Astrocyte (in vitro differentiated cells and primary cell): ENCODE measurements around the gene CERKL. TPM values are rescaled to one million over a fixed set of nuclear protein-coding genes. Genes with fewer than 3 reads are reported as not detected.

Experiments used
- DNase-seq: peaks from one replicate; pipeline ENCODE4 v3.0.0-alpha.2; 2010; ENCODE audit warnings: low read depth
- FAIRE-seq: peaks from 2 replicates; lab custom pipeline; 2011; peaks lifted over from hg19 to GRCh38; lab: Jason Lieb, UNC
- H2AFZ ChIP-seq: 2 replicates; pipeline ENCODE4 v1.6.0; 2012; ENCODE audit warnings: low read depth, low read length, inconsistent platforms
- H3K27ac ChIP-seq: 2 replicates; pipeline ENCODE4 v1.5.1; 2011; ENCODE audit warnings: low read depth, low read length, inconsistent platforms
- H3K27me3 ChIP-seq: 2 replicates; pipeline ENCODE4 v1.6.0; 2011; ENCODE audit warnings: low read length, inconsistent platforms; ENCODE audit not compliant: insufficient read depth
- H3K36me3 ChIP-seq: 2 replicates; pipeline ENCODE4 v1.5.1; 2011; ENCODE audit warnings: low read length, inconsistent platforms; ENCODE audit not compliant: insufficient read depth
- H3K4me1 ChIP-seq: 2 replicates; pipeline ENCODE4 v1.5.1; 2011; ENCODE audit warnings: low read length, inconsistent platforms; ENCODE audit not compliant: insufficient read depth
- H3K4me2 ChIP-seq: 2 replicates; pipeline ENCODE4 v1.6.0; 2012; ENCODE audit warnings: low read length, inconsistent platforms
- H3K4me3 ChIP-seq: 2 replicates; pipeline ENCODE4 v1.5.1; 2011; ENCODE audit warnings: low read depth, mild to moderate bottlenecking, low read length, inconsistent platforms; ENCODE audit not compliant: insufficient read depth
- H3K79me2 ChIP-seq: 2 replicates; pipeline ENCODE4 v1.6.0; 2012; ENCODE audit warnings: mild to moderate bottlenecking, low read length, inconsistent platforms; ENCODE audit not compliant: insufficient read depth
- H3K9ac ChIP-seq: 2 replicates; pipeline ENCODE4 v1.6.0; 2012; ENCODE audit warnings: mild to moderate bottlenecking, low read length, inconsistent platforms
- H3K9me3 ChIP-seq: 2 replicates; pipeline ENCODE4 v1.5.1; 2012; ENCODE audit warnings: low read depth, mild to moderate bottlenecking, low read length, inconsistent platforms; ENCODE audit not compliant: insufficient read depth
- H4K20me1 ChIP-seq: 2 replicates; pipeline ENCODE4 v1.6.0; 2012; ENCODE audit warnings: low read length, inconsistent platforms; ENCODE audit not compliant: insufficient read depth
- H3K27ac Mint-ChIP-seq: one replicate; pipeline ENCODE4 v1.8.0; 2021; ENCODE audit warnings: mild to moderate bottlenecking, mixed read lengths; ENCODE audit not compliant: unreplicated experiment
- H3K27me3 Mint-ChIP-seq: one replicate; pipeline ENCODE4 v1.8.0; 2021; ENCODE audit warnings: low read depth, mixed read lengths; ENCODE audit not compliant: unreplicated experiment
- H3K36me3 Mint-ChIP-seq: one replicate; pipeline ENCODE4 v1.8.0; 2021; ENCODE audit warnings: low read depth, mixed read lengths; ENCODE audit not compliant: unreplicated experiment
- H3K4me1 Mint-ChIP-seq: one replicate; pipeline ENCODE4 v1.8.0; 2021; ENCODE audit warnings: low read depth, mixed read lengths; ENCODE audit not compliant: unreplicated experiment
- H3K4me3 Mint-ChIP-seq: one replicate; pipeline ENCODE4 v1.8.0; 2021; ENCODE audit warnings: mild to moderate bottlenecking, moderate library complexity, mixed read lengths; ENCODE audit not compliant: unreplicated experiment
- H3K9me3 Mint-ChIP-seq: one replicate; pipeline ENCODE4 v1.8.0; 2021; ENCODE audit warnings: mild to moderate bottlenecking, mixed read lengths; ENCODE audit not compliant: unreplicated experiment
- CTCF ChIP-seq: IDR thresholded peaks from 2 replicates; pipeline ENCODE4 v1.5.1; 2011; ENCODE audit warnings: low read depth, mild to moderate bottlenecking, inconsistent platforms, low read length, moderate library complexity; ENCODE audit not compliant: insufficient read depth
- EZH2 ChIP-seq: IDR thresholded peaks from 2 replicates; pipeline ENCODE4 v1.6.1; 2012; ENCODE audit warnings: mild to moderate bottlenecking, low read length, inconsistent platforms; ENCODE audit not compliant: insufficient read depth
- total RNA-seq: library from RNA; stranded (reverse); gene quantifications from 2 replicates; pipeline ENCODE4 v1.2.1, GENCODE V29; 2021

CERKL gene
- total RNA-seq, 1 donor from 2014 or later = 0.16 TPM

GRCh38 chr2:181628590-181629585, 28.0 kb downstream of the CERKL start:
- H3K4me3 ChIP-seq = no peak overlapping the region
- H4K20me1 ChIP-seq = no peaks in the 10 kb centered on the region
- H3K79me2 ChIP-seq = no peaks in the 10 kb centered on the region
- no peaks in the 10 kb centered on the region for H3K27me3 Mint-ChIP-seq
- no peaks in the 10 kb centered on the region for H3K36me3 ChIP-seq
- no peaks in the 10 kb centered on the region for H3K9me3 Mint-ChIP-seq
- no peak overlapping the region for H3K27ac Mint-ChIP-seq
- no peaks in the 10 kb centered on the region for H3K4me1 ChIP-seq
- TF ChIP-seq CTCF = no peak
- TF ChIP-seq EZH2 = no peak
- H3K9ac ChIP-seq = no peak overlapping the region
- no peaks in the 10 kb centered on the region for H3K9me3 ChIP-seq
- no peaks in the 10 kb centered on the region for H3K4me1 Mint-ChIP-seq
- H2AFZ ChIP-seq = no peak overlapping the region
- FAIRE-seq (no peak), DNase-seq (no peak)
- H3K36me3 Mint-ChIP-seq = no peaks in the 10 kb centered on the region
- H3K27me3 ChIP-seq = peaks cover 4% of the 10 kb centered on the region
- H3K4me2 ChIP-seq = no peak overlapping the region
- no peak overlapping the region for H3K4me3 Mint-ChIP-seq
- H3K27ac ChIP-seq = no peak overlapping the region

GRCh38 chr2:181627545-181627944, 29.4 kb downstream of the CERKL start:
- Mint-ChIP-seq H3K9me3 (no peaks in the 10 kb centered on the region), H3K4me1 (no peaks in the 10 kb centered on the region), H3K27ac (no peak overlapping the region), H3K4me3 (no peak overlapping the region), H3K36me3 (no peaks in the 10 kb centered on the region), H3K27me3 (no peaks in the 10 kb centered on the region)
- H3K27me3 ChIP-seq = no peaks in the 10 kb centered on the region
- H3K27ac ChIP-seq = no peak overlapping the region
- H3K36me3 ChIP-seq = no peaks in the 10 kb centered on the region
- no peak for TF ChIP-seq EZH2
- TF ChIP-seq CTCF = no peak
- H3K4me2 ChIP-seq = no peak overlapping the region
- H2AFZ ChIP-seq = no peak overlapping the region
- no peaks in the 10 kb centered on the region for H4K20me1 ChIP-seq
- no peaks in the 10 kb centered on the region for H3K4me1 ChIP-seq
- no peak overlapping the region for H3K9ac ChIP-seq
- FAIRE-seq (peak; percentile 55), DNase-seq (no peak)
- no peak overlapping the region for H3K4me3 ChIP-seq
- no peaks in the 10 kb centered on the region for H3K79me2 ChIP-seq
- H3K9me3 ChIP-seq = no peaks in the 10 kb centered on the region

- Histone ChIP-seq H3K9ac (no peak overlapping the region), H3K27me3 (no peaks in the 10 kb centered on the region), H4K20me1 (no peaks in the 10 kb centered on the region), H3K4me3 (no peak overlapping the region), H3K79me2 (no peaks in the 10 kb centered on the region), H3K27ac (no peak overlapping the region), H3K9me3 (no peaks in the 10 kb centered on the region), H3K4me2 (no peak overlapping the region), H3K36me3 (no peaks in the 10 kb centered on the region), H2AFZ (no peak overlapping the region), H3K4me1 (no peaks in the 10 kb centered on the region)
- DNase-seq (no peak), FAIRE-seq (no peak)
- Mint-ChIP-seq H3K4me1 (no peaks in the 10 kb centered on the region), H3K4me3 (no peak overlapping the region), H3K9me3 (no peaks in the 10 kb centered on the region), H3K27me3 (no peaks in the 10 kb centered on the region), H3K27ac (no peak overlapping the region), H3K36me3 (no peaks in the 10 kb centered on the region)
- TF ChIP-seq EZH2 = no peak
These were observed 30.2 kb downstream of the CERKL start for GRCh38 chr2:181626671-181627070.
